Measurements from ENCODE around the gene COL9A1.

- no peak for TF ChIP-seq CTCF (IDR thresholded peaks at IDR 0.05; ENCODE audit: low read depth, low read length)
- TF ChIP-seq POLR2A (IDR thresholded peaks at IDR 0.05; ENCODE audit: extremely low read depth, insufficient read length) = no peak
- TF ChIP-seq MAX (IDR thresholded peaks at IDR 0.05; ENCODE audit: low read depth, low read length) = no peak
- no peak for TF ChIP-seq MYC (IDR thresholded peaks at IDR 0.05; ENCODE audit: low read depth, low read length)
Measured at GRCh38 chr6:70285201-70285600, 17.7 kb downstream of the COL9A1 start.

Measured in NB4 (cell line).